Prostate gland (tissue), 2 donors: ENCODE measurements around the gene MAD1L1. TPM values are rescaled to one million over a fixed set of nuclear protein-coding genes. Genes with fewer than 3 reads are reported as not detected.

ENCODE experiments used
- DNase-seq: peaks from one replicate; pipeline ENCODE4 v3.0.0-alpha.2; 2019; ENCODE audit warnings: low spot score
- H3K27ac ChIP-seq, 2 donors: fragments of 200-600 bp; sonication (generic); 2 replicates each; pipeline ENCODE4 v1.5.1; 2017 to 2019
- H3K27me3 ChIP-seq: fragments of 200-600 bp; sonication (generic); replicated peaks from 2 replicates; pipeline ENCODE4 v1.5.1; 2019; ENCODE audit not compliant: insufficient read depth
- H3K36me3 ChIP-seq, 2 donors: fragments of 200-600 bp; sonication (generic); 1 replicate in 1 of 2; 2 replicates in 1 of 2; pipeline versions ENCODE4 v1.5.1 to v1.8.1; 2017 to 2019
- H3K4me1 ChIP-seq: fragments of 200-600 bp; sonication (generic); replicated peaks from 2 replicates; pipeline ENCODE4 v1.5.1; 2019
- H3K4me3 ChIP-seq, 2 donors: fragments of 200-600 bp; sonication (generic); 2 replicates each; pipeline ENCODE4 v1.5.1; 2017 to 2019
- H3K9me3 ChIP-seq: fragments of 200-600 bp; sonication (generic); 2 replicates; pipeline ENCODE4 v1.5.1; 2017
- CTCF ChIP-seq, 4 experiments: fragments of 200-600 bp in 2 of 4; fragments of 450-650 bp in 2 of 4; sonication (generic) in 2 of 4; IDR thresholded peaks; 1 replicate in 3 of 4; 2 replicates in 1 of 4; pipeline ENCODE4 v1.5.1; 2016 to 2019; ENCODE audit warnings: antibody characterized with exemption in 4 of 4, mild to moderate bottlenecking in 2 of 4, moderate library complexity in 2 of 4
- POLR2A ChIP-seq: fragments of 450-650 bp; IDR thresholded peaks from one replicate; pipeline ENCODE4 v1.6.1; 2016; ENCODE audit warnings: antibody characterized with exemption, mild to moderate bottlenecking
- POLR2AphosphoS5 ChIP-seq: sonication (generic); formaldehyde crosslinking; IDR thresholded peaks from one replicate; pipeline ENCODE4 v1.6.1; 2017; ENCODE audit warnings: antibody characterized with exemption
- WGBS: methylation state at CpG from one replicate; pipeline ENCODE4 v1.1.5; 2018; 5-methylcytosine and 5-hydroxymethylcytosine counted together
- intact Hi-C: fragments of 100-400 bp; cut with DNase I; formaldehyde crosslinking; loops from one replicate; pipeline ENCODE4 v1.14.2; 2022
- total RNA-seq, 2 donors: library from RNA; depleted of rRNA; stranded (reverse); fragments of >200 nt; gene quantifications; one replicate each; pipeline ENCODE4 v1.1.0, GENCODE V29; 2016

Gene MAD1L1
- total RNA-seq, 2 donors from 2014 or later, result 79.3 to 91.9 TPM

GRCh38 chr7:1926908-1927306 is 305.8 kb downstream of the MAD1L1 start:
- intact Hi-C loops, result no loop called here
- no peaks in the 10 kb centered on the region for H3K27me3 ChIP-seq
- WGBS, result 68% methylated on average over 5 of the region's 5 CpGs
- no peak overlapping the region for H3K27ac ChIP-seq
- H3K36me3 ChIP-seq, result no peaks in the 10 kb centered on the region
- TF ChIP-seq POLR2A (no peak), POLR2AphosphoS5 (no peak), CTCF (IDR thresholded peaks at IDR 0.05) (no peak)
- H3K9me3 ChIP-seq, result no peaks in the 10 kb centered on the region
- no peaks in the 10 kb centered on the region for H3K4me1 ChIP-seq
- H3K4me3 ChIP-seq, result no peak overlapping the region
- no peak for DNase-seq

GRCh38 chr7:1925973-1926907 is 306.5 kb downstream of the MAD1L1 start:
- no peak overlapping the region for H3K4me3 ChIP-seq
- no peaks in the 10 kb centered on the region for H3K27me3 ChIP-seq
- TF ChIP-seq POLR2A (no peak), POLR2AphosphoS5 (no peak), CTCF (IDR thresholded peaks at IDR 0.05) (no peak)
- no peak for DNase-seq
- H3K27ac ChIP-seq, result no peak overlapping the region
- intact Hi-C loops, result no loop called here
- 79% methylated on average over 14 of the region's 14 CpGs for WGBS
- no peaks in the 10 kb centered on the region for H3K4me1 ChIP-seq
- H3K9me3 ChIP-seq, result no peaks in the 10 kb centered on the region
- no peaks in the 10 kb centered on the region for H3K36me3 ChIP-seq

- WGBS, result 90% methylated on average over 12 of the region's 12 CpGs
- no peak for DNase-seq
- H3K27me3 ChIP-seq, result no peaks in the 10 kb centered on the region
- no peak overlapping the region for H3K4me3 ChIP-seq
- no peak overlapping the region for H3K27ac ChIP-seq
- no peak for TF ChIP-seq POLR2AphosphoS5
- no peak for TF ChIP-seq POLR2A
- no peaks in the 10 kb centered on the region for H3K36me3 ChIP-seq
- H3K9me3 ChIP-seq, result no peaks in the 10 kb centered on the region
- no peaks in the 10 kb centered on the region for H3K4me1 ChIP-seq
- intact Hi-C loops, result no loop called here
Measured at GRCh38 chr7:1925349-1925748, 307.4 kb downstream of the MAD1L1 start.

GRCh38 chr7:1924258-1924817 is 308.4 kb downstream of the MAD1L1 start:
- Histone ChIP-seq H3K27me3 (no peaks in the 10 kb centered on the region), H3K4me3 (no peak overlapping the region), H3K27ac (no peak overlapping the region), H3K9me3 (no peaks in the 10 kb centered on the region), H3K36me3 (no peaks in the 10 kb centered on the region), H3K4me1 (no peaks in the 10 kb centered on the region)
- TF ChIP-seq CTCF (IDR thresholded peaks at IDR 0.05) (no peak), POLR2AphosphoS5 (no peak)
- intact Hi-C loops, result no loop called here
- 87% methylated on average over 10 of the region's 10 CpGs for WGBS
- no peak for DNase-seq

GRCh38 chr7:1923409-1924257 is 309.1 kb downstream of the MAD1L1 start:
- H3K27ac ChIP-seq, result no peak overlapping the region
- H3K4me3 ChIP-seq, result no peak overlapping the region
- intact Hi-C loops, result no loop called here
- H3K36me3 ChIP-seq, result no peaks in the 10 kb centered on the region
- no peak for DNase-seq
- no peaks in the 10 kb centered on the region for H3K4me1 ChIP-seq
- WGBS, result 95% methylated on average over 25 of the region's 30 CpGs
- no peaks in the 10 kb centered on the region for H3K27me3 ChIP-seq
- TF ChIP-seq POLR2AphosphoS5 (no peak), POLR2A (no peak), CTCF (IDR thresholded peaks at IDR 0.05) (no peak)
- H3K9me3 ChIP-seq, result no peaks in the 10 kb centered on the region
